GM19438 (cell line): ENCODE measurements around the gene TDRKH.
"Not testable (repeated sequence)": the region's sequence is repeated elsewhere in the genome, so short reads cannot be mapped to it uniquely, and the experiment has no call there.

Experiments used
- ATAC-seq: cut with Tn5 transposase; IDR thresholded peaks from one replicate; pipeline ENCODE4 v1.9.1; 2021; ENCODE audit warnings: low read depth; ENCODE audit not compliant: unreplicated experiment

Gene TDRKH

DNA sequence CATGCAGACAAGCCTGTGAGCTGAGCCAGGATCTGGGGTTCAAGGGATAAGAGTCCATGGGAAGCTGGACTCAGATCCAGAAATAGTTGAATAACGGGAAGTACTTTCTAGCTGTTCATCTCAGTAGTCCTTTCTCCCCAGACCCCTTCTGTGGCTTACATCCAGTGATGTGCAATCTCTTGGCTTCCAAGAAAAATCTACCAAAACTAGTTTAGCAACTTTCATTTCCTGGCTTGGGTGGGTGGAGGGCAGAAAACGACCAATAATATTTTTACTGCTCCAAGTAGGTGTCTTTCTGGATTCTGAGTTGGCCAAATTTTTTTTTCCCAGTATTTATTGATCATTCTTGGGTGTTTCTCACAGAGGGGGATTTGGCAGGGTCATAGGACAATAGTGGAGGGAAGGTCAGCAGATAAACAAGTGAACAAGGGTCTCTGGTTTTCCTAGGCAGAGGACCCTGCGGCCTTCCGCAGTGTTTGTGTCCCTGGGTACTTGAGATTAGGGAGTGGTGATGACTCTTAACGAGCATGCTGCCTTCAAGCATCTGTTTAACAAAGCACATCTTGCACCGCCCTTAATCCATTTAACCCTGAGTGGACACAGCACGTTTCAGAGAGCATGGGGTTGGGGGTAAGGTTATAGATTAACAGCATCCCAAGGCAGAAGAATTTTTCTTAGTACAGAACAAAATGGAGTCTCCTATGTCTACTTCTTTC lies 21.8 kb downstream of the TDRKH start:
- ATAC-seq, result not testable (repeated sequence)

DNA sequence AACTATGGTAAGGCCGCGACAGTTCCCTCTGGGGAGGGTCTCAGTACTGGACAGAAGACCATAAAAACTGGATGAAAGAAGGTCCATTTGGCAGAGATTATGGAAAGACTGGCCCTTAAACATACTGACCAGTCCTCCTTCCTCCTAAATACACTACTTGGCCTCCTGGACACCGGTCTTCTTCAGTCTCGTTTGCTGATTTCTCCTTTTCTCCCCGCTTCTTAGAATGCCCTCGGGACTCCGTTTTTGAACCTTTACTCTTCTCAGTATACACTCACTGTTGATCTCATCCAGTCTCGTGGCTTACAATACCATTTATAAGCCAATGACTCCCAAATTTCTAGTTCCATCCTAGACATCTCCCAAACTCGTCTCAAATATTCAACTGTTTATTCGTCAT lies 26.3 kb downstream of the TDRKH start:
- ATAC-seq, result no peak

DNA sequence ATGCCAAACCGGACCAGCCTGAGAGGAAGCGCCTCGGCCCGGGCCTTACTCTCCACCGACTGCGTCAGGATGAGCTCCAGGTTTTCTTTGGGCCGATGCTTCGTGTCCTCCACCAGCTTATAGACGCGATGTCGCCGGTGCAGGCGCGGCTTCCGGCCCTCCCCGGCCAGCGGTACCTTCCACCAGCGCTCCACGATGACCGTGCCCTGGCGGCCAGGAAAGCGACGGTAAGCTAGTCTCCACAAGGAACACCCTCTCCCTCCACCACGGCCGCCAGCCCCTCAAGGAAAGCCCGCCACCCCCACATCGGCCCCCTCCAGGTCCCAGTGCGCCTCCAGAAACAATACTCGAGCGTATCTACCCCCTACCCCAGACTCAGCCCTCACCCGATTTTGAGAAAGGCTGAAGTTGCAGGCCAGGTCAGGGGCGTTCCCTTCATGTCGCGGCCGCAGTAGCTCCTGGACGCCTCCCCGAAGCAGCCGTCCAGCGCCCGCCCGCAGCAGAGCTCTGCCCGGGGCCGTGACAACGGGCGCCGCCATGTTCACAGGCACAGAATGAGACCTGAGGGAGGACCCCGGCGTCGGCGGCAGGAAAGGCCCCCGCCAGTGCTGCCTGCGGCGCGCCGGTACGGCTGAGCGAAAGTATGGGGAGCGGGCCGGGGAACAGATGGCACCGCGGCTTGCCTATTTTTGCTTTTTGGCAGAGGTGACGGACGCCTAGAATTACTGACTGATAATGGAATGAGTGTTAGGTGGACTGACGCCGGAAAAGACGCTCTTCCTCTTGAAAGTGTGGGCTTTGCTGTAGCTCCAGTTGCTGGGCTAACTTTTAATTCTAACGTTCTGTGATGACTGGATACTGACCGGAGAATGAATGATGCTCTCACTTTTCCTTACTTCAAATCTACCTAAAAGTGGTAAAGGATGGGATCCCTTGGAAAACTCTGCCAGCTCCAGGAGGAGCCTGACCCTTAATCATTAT lies 27.1 kb downstream of the TDRKH start, which contains the start of gene MRPL9:
MRPL9 (minus strand) TSS at position 556 of the 981 bp plus-strand sequence; CDS start at position 539, 17 bp downstream.
- peak; percentile 94 for ATAC-seq

DNA sequence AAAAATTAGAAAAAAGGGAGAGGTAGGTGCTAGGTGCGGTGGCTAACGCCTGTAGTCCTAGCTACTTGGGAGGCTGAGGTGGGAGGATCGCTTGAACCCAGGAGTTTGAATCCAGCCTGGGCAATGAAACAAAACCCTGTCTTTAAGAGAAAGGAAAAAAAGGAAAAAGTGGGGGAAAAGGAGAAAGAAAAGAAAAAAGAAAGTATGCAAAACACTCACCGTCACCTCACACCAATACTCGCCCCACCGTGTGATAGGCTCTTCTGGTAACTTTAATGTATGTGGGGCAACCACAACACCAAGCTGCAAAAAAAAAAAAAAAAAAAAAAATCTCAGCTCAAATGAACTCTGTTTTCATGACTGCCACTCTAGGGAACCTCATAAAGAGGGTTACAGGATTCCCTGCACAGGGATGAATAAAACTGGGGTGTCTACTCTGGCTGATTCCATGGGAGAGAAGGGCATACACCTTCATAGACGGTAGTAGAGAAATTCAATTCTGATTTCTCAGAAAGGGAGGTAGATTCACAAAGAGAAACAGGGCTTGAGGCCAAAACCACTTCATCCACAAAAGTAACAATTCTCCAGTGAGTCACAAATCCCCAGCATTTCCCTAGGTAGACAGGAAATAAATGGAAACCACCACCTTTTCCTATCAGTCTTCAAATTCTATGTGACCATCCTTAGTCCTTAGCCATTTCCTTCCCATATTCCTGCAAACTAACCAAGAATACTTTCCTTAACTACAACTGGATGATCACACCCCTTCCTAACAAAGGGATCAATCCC lies 29.5 kb downstream of the TDRKH start:
- ATAC-seq, result no peak

DNA sequence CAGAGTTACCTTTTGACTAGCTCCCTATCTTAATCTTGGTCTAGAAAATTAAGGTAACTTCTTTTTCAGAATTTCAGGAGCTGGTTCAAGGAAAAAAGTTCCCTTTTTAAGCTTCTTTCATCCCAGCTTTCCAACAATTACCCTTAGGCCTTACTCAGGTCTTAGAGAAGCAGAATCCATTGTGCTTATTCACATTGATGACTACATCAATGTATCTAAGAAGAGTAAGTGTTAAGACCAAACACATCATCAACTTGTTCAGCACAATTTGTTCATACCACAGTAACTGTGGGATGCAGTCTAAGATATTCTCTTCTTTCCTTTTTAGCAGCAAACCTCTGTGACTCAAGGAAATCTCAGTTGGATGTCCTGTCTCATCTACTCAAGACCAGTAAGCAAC lies 31.1 kb downstream of the TDRKH start:
- no peak for ATAC-seq

DNA sequence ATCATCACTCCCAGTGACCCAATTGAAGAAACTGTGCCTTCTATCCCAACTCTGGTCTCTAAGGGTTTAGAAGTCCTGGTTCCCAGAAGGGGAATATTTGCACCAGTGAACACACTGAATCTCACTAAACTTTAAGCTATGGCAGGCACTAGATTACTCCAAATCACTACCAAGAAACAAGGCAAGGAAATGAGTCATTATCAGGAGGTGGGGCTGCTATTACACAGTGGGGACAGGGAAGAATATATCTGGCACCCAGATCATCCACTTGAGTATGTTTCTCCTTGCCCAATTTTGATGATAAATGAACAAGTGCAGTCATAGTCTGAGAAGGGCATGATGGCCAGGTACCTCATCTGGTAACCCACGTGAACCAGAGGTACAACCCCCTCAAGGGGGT lies 34.0 kb downstream of the TDRKH start:
- no peak for ATAC-seq

DNA sequence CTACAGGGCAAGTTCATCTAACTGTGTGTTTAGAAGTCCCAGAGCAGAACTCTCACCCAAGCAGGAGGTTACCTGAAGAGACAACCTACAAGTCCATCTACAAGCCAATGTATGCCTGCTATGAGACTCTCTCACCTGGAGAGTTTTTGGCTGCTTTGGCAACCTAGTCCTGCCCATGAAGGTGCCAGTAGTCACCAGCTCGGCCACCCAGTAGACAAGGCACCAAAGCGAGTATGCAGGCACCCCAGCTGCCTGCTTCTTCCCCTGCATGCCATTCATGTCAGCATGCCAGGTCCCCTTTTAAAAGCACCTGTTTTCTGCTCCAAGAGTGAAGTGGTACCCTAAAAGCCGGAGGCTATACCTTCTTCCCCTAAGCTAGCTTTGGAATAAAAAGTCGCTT lies 48.8 kb downstream of the TDRKH start:
- ATAC-seq, result no peak

DNA sequence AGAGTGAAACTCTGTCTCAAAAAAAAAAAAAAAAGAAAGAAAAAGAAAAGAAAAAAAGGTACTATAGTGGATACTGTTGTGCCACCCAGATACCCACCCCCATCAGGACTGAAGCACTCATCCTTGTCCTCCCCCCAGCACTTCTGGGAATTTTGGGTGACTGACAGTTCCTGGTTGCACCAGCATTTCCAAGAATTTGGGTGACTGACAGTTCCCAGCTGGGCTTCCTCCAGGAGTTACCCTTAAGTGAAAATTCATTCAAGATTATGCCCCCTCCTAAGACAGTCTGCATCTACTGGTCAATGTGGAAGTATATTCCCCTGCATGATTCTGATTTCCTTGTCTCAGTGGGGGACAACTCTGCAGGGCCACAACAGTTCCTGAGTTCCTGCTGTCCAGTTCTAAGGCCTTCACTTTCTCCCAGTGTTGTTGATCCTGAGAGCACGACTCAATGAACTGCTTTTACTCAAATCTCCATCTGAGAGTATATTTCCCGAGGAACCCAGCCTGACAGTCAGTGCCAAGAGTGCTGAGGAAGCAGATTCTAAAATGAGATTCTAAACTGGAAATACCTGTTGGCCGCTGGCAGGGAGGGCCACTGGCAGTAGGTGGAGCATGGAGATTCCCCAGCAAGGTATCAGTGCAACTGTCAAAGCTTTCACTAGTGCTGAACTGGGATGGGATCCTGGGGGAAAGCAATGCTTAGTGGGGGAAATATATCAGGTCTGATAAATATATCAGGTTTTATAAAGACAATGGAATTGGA lies 50.5 kb downstream of the TDRKH start:
- no peak for ATAC-seq

DNA sequence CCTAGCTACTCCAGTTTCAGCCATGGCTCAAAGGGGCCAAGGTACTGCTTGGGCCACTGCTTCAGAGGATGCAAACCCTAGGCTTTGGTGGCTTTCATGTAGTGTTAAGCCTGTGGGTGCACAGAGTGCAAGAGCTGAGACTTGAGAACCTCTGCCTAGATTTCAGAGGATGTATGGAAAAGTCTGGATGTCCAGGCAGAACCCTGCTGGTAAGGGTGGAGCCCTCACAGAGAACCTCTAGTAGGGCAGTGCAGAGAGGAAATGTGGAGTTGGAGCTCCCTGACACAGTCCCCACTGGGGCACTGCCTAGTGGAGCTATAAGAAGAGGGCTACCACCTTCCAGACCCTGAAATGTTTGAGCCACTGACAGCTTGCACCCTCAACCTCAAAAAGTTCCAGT lies 52.8 kb downstream of the TDRKH start:
- no peak for ATAC-seq

DNA sequence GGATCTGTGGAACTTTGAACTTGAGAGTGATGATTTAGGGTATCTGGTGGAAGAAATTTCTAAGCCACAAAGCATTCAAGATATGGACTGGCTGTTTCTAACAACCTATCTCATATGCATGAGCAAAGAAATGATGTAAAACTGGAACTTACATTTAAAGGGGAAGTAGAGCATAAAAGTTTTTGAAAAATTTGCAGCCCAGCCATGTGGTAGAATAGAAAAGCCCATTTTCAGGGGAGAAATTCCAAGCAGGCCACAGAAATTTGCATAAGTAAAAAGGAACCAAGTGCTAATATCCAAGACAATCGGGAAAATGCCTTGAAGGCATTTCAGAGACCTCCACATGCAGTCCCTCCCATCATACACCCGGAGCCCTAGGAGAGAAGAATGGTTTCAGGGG lies 53.3 kb downstream of the TDRKH start:
- ATAC-seq, result no peak

DNA sequence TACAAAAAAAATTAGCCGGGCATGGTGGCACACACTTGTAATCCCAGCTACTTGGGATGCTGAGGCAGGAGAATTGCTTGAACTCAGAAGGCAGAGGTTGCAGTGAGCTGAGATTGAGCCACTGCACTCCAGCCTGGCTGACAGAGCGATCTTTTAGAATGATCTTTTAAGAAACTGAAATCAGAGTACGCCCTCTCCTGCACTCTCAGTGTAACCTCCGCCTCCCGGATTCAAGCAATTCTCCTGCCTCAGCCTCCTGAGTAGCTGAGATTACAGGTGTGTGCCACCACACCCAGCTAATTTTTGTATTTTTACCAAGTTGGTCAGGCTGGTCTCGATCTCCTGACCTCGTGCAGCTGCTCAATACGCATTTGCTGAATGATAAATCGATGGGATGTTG lies 56.3 kb downstream of the TDRKH start:
- ATAC-seq, result not testable (repeated sequence)

DNA sequence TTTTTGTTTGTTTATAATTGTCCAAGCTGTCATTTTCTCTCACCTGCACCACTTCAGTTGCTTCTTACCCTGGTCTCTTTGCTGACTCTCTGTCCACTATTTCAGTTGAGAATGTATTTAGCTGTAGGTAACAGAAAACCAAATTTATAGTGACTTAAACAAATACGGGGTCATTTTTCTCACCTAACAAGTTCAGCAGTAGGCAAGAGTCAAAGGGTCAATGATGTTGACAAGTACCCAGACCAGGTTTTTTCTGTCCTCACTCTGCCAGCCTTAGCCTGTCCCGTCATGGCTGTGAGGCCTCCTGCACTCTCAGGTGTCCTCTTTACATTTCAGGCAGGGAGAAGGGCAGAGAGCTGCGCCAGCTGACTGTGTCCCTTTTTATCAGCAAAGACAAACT lies 57.2 kb downstream of the TDRKH start:
- no peak for ATAC-seq

DNA sequence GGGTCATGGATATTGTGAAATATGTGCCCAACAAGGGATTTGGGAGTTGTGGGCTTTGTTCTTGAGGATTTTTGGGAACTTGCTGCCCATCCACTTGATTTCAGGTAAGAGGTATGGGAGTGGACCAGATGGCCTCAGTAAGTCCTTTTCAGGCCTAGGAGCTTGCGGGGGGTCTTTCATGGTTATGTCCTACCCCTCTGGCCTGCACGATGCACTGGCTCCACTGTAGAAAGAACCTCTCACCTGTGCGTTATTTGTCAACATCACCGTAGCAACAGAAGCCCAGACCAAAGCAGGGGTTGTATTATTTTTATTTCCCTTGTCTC lies 60.4 kb downstream of the TDRKH start:
- ATAC-seq, result no peak

DNA sequence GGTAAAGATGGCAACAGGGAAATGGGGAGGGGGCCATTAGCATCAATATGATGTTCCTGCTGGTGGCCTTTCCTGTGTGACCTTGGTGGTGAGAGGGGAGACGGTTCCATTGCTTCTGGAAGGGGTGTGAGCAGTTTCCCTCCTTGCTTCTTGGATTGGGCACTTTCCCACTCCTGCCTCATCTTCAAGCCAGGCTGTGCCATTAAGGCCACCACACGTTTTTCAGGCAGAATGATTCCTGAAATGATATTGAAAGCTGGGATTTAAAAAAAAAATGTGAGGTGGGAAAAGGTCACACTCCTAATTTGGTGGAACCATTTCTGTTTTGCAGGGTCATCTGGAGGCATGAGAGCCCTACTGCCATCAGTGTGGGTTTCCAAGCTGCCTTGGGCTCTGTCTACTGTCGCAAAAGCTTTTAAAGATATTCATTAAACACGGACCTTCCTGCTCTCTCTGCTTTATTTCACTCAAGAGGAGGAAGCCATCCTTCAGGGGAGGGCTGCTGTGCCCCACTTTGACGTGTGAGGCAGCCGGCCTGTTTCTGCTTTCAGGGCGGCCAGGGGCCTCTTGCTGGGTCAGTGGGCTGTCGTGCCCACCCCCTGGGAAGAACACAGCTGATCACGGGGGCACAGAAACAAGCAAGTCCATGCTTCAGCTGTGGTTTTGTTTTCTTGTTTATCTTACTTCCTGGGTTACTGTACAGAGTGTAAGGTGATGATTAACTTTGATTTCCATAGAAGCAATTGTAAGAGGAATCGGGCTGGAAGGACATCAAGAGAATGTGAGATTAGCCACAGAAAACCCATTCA lies 60.9 kb downstream of the TDRKH start:
- ATAC-seq, result no peak

DNA sequence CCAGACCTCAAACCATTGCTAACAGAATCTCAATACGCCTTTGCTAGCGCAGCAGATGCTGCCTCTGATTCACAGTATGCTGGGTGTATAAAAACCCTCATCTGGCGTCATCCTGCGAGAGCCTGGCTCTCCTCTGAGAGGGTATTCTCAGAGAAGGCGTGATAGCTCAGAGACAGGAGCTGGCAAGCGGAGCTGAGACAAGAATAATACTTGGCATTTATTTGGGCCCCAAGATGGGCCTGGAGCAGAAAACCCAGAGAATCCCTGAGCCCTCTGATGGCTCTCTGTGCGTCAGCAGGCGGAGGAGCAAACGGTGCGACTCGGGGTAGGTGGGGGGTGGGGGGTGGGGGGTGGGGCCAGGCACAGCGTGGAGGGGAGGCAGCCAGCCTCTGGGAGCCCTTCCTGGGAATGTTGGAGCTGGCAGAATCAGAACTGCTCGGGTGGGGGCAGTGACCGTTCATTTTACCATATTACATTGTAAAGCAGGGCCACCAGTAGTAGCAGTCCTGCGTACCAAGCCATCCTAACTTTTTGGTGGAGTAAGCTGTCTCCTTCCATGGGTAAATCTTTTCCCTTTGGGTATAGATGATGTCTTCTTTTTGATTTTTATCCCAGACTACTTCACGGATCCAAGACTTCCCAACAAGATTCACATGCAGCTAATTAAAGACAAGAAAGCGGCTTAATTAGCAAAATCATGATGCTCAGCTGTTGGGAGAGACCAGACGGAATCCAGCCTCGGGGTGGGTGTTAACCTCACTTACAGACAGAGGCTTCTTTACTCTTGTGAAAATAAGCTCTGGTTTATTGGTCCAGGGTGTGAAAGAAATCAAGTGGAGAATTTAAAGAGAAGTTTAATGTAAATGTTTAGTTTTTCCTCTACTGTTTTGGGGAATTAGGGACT lies 61.9 kb downstream of the TDRKH start:
- no peak for ATAC-seq

DNA sequence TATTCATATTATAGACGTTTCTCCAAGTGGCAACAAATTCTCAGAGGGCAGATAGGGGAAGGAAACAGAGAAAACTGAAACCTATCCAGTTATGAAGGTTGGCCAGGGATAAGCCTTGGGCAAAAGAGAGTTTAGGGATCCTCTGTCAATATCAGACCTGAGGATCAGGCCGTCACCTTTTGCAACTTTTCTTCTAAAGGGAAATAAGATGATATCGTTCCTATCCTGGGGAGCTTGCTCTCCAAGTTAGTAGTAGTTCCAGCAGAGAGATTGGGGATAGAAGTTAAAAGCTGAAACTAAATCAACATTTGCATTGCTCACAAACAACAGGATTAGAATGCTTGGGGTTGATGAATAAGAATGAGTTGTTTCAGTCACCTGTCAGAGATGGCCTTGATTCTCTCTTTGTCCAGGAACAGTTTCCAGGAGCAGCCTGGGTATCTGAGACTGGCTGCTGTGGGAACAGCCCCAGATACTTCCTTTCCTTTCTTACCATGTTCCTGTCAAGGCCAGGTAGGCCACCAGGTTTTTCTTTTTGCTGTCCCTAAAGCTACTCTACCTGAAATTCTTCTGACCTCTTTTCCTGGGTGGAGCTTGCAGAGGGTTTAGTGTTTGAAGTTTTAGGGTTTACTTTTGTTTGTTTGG lies 66.5 kb downstream of the TDRKH start:
- no peak for ATAC-seq
